CD14-positive monocyte (primary cell): ENCODE results near the gene MICAL2. TPM values are rescaled to one million over a fixed set of nuclear protein-coding genes. Genes with fewer than 3 reads are reported as not detected.

ENCODE experiments used
- DNase-seq, 3 donors: peaks; one replicate each; pipeline ENCODE4 v3.0.0-alpha.2; 2011 to 2022
- H2AFZ ChIP-seq: 2 replicates; pipeline ENCODE4 v1.6.0; 2012; ENCODE audit warnings: mild to moderate bottlenecking, low read depth, low read length, inconsistent platforms; ENCODE audit not compliant: insufficient read depth, poor library complexity, severe bottlenecking
- H3K27ac ChIP-seq, 2 donors: 1 replicate in 1 of 2; 2 replicates in 1 of 2; pipeline ENCODE4 v1.5.1; 2012 to 2013; ENCODE audit warnings: low read length in 2 of 2, control low read depth in 1 of 2, inconsistent platforms in 1 of 2, low read depth in 1 of 2, mild to moderate bottlenecking in 1 of 2
- H3K27me3 ChIP-seq, 2 donors: one replicate each; pipeline versions ENCODE4 v1.6.0 to v1.6.1; 2011 to 2013; ENCODE audit warnings: low read length in 2 of 2; ENCODE audit not compliant: control insufficient read depth in 2 of 2, insufficient read depth in 2 of 2
- H3K36me3 ChIP-seq, 2 donors: replicated peaks in 1 of 2; 1 replicate in 1 of 2; 2 replicates in 1 of 2; pipeline versions ENCODE4 v1.5.1 to v1.6.1; 2012 to 2013; ENCODE audit warnings: low read length in 2 of 2, control low read depth in 1 of 2, inconsistent platforms in 1 of 2, mild to moderate bottlenecking in 1 of 2; ENCODE audit not compliant: insufficient read depth in 2 of 2, control insufficient read depth in 1 of 2
- H3K4me1 ChIP-seq, 2 donors: 1 replicate in 1 of 2; 2 replicates in 1 of 2; pipeline versions ENCODE4 v1.5.1 to v1.6.1; 2012 to 2013; ENCODE audit warnings: low read length in 2 of 2, control low read depth in 1 of 2, inconsistent platforms in 1 of 2, mild to moderate bottlenecking in 1 of 2, moderate library complexity in 1 of 2; ENCODE audit not compliant: insufficient read depth in 2 of 2, control insufficient read depth in 1 of 2
- H3K4me2 ChIP-seq: replicated peaks from 2 replicates; pipeline ENCODE3; 2012; ENCODE audit warnings: low read length, moderate library complexity, mild to moderate bottlenecking; ENCODE audit not compliant: poor library complexity, severe bottlenecking; ENCODE audit errors: extremely low read depth
- H3K4me3 ChIP-seq, 3 experiments: fragments of 200-600 bp in 1 of 3; sonication (generic) in 1 of 3; replicated peaks in 1 of 3; 1 replicate in 2 of 3; 2 replicates in 1 of 3; pipeline ENCODE4 v1.5.1; 2011 to 2013; ENCODE audit warnings: low read length in 3 of 3, mild to moderate bottlenecking in 3 of 3, control low read depth in 2 of 3, low read depth in 2 of 3, inconsistent platforms in 1 of 3, moderate library complexity in 1 of 3
- H3K79me2 ChIP-seq: 2 replicates; pipeline ENCODE4 v1.6.0; 2012; ENCODE audit warnings: mild to moderate bottlenecking, control low read depth, inconsistent platforms, low read length, moderate library complexity; ENCODE audit not compliant: insufficient read depth
- H3K9ac ChIP-seq: 2 replicates; pipeline ENCODE4 v1.6.0; 2017; ENCODE audit warnings: low read length, mild to moderate bottlenecking; ENCODE audit not compliant: insufficient read depth, poor library complexity, severe bottlenecking
- H3K9me3 ChIP-seq, 2 donors: replicated peaks in 1 of 2; 1 replicate in 1 of 2; 2 replicates in 1 of 2; pipeline versions ENCODE4 v1.5.1 to v1.6.1; 2012 to 2013; ENCODE audit warnings: low read length in 2 of 2, control low read depth in 1 of 2; ENCODE audit not compliant: control insufficient read depth in 1 of 2, insufficient read depth in 1 of 2
- H4K20me1 ChIP-seq: 2 replicates; pipeline ENCODE4 v1.6.0; 2012; ENCODE audit warnings: mild to moderate bottlenecking, low read length, control low read depth, moderate library complexity; ENCODE audit not compliant: insufficient read depth
- H3K27ac Mint-ChIP-seq, 7 donors: one replicate each; pipeline ENCODE4 v1.8.0; 2020; ENCODE audit warnings: mild to moderate bottlenecking in 7 of 7, mixed read lengths in 7 of 7, moderate library complexity in 6 of 7, inconsistent platforms in 2 of 7
- H3K27me3 Mint-ChIP-seq, 3 donors: one replicate each; pipeline ENCODE4 v1.8.0; 2021 to 2022; ENCODE audit warnings: low read depth in 3 of 3, mild to moderate bottlenecking in 3 of 3, mixed read lengths in 3 of 3, moderate library complexity in 3 of 3, inconsistent platforms in 1 of 3
- H3K36me3 Mint-ChIP-seq, 2 donors: one replicate each; pipeline ENCODE4 v1.8.0; 2020; ENCODE audit warnings: mixed read lengths in 2 of 2, inconsistent platforms in 1 of 2, mild to moderate bottlenecking in 1 of 2
- H3K4me1 Mint-ChIP-seq: one replicate; pipeline ENCODE4 v1.8.0; 2020; ENCODE audit warnings: mild to moderate bottlenecking, mixed read lengths
- H3K4me3 Mint-ChIP-seq, 2 donors: one replicate each; pipeline ENCODE4 v1.8.0; 2020; ENCODE audit warnings: mild to moderate bottlenecking in 2 of 2, mixed read lengths in 2 of 2, moderate library complexity in 1 of 2
- H3K9me3 Mint-ChIP-seq, 7 donors: one replicate each; pipeline ENCODE4 v1.8.0; 2020 to 2022; ENCODE audit warnings: mixed read lengths in 7 of 7, mild to moderate bottlenecking in 6 of 7, moderate library complexity in 6 of 7, inconsistent platforms in 2 of 7
- CTCF ChIP-seq: fragments of 200-600 bp; IDR thresholded peaks from one replicate; pipeline ENCODE4 v1.8.0; 2022; ENCODE audit warnings: antibody characterized with exemption, mild to moderate bottlenecking
- WGBS: methylation state at CpG from one replicate; pipeline ENCODE4 v1.1.5; 2013; ENCODE audit warnings: missing lambda C conversion rate; ENCODE audit not compliant: insufficient coverage; 5-methylcytosine and 5-hydroxymethylcytosine counted together
- intact Hi-C, 2 donors: fragments of 100-400 bp; cut with micrococcal nuclease; formaldehyde crosslinking; loops; one replicate each; pipeline versions ENCODE4 v1.15.0 to v1.15.1; 2023
- polyA plus RNA-seq, 3 donors: library from polyadenylated mRNA; depleted of rRNA in 1 of 3; unstranded in 2 of 3; stranded (reverse) in 1 of 3; fragments of 300-500 nt in 2 of 3; fragments of >200 nt in 1 of 3; fragmentation: Illumina TruSeq in 2 of 3; gene quantifications; 1 replicate in 2 of 3; 2 replicates in 1 of 3; pipeline ENCODE4 v1.2.3, GENCODE V29; 2012 to 2021

MICAL2 gene
- polyA plus RNA-seq, 3 donors = 39.8 to 72.5 (median 44.0) TPM

DNA sequence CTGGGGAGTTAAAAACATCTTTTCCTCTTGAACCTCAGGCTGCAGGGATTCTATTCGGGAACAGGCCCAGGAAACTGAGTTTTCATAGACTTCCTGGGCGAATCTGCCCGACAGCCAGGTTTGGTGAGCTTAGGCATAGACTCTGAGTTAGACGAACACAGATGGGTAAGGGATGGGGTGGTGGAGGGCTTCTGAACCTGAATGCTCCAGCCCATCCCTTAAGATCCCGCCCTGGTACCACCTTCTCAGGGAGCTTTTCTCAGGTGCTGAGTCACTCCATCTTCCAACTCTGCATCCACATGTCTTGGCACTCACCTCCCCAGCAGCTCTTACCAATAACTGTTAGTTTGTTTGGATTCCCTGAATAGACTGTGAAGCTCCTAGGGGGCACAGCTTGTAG, 37.4 kb downstream of the MICAL2 start:
- H2AFZ ChIP-seq = no peak overlapping the region
- H3K9me3 ChIP-seq = no peaks in the 10 kb centered on the region
- peaks cover 5 to 38% of the 10 kb centered on the region in 2 donors for H3K36me3 ChIP-seq
- H3K9me3 Mint-ChIP-seq = no peaks in the 10 kb centered on the region
- no peak overlapping the region for H3K4me2 ChIP-seq
- DNase-seq = no peak
- WGBS = 67% methylated on average over 1 of the region's 5 CpGs
- no peak overlapping the region for H3K4me3 ChIP-seq
- intact Hi-C loops = no loop called here
- H3K79me2 ChIP-seq = peaks cover 9% of the 10 kb centered on the region
- H3K9ac ChIP-seq = no peak overlapping the region
- no peak for TF ChIP-seq CTCF
- peaks cover 0 to 19% of the 10 kb centered on the region in 2 donors for H3K4me1 ChIP-seq
- H3K27me3 Mint-ChIP-seq = peaks cover 0 to 2% (median 1%) of the 10 kb centered on the region in 3 donors
- H3K4me1 Mint-ChIP-seq = peaks cover 33% of the 10 kb centered on the region
- H3K27me3 ChIP-seq = no peaks in the 10 kb centered on the region
- peaks cover 53 to 74% of the 10 kb centered on the region in 2 donors for H3K36me3 Mint-ChIP-seq
- H3K4me3 Mint-ChIP-seq = no peak overlapping the region
- peaks cover 73% of the 10 kb centered on the region for H4K20me1 ChIP-seq
- no peak overlapping the region for H3K27ac Mint-ChIP-seq
- no peak overlapping the region for H3K27ac ChIP-seq

GRCh38 chr11:12148466-12148865, 38.1 kb downstream of the MICAL2 start:
- Mint-ChIP-seq H3K36me3 (peaks cover 56 to 74% of the 10 kb centered on the region in 2 donors), H3K27me3 (peaks cover 0 to 2% (median 1%) of the 10 kb centered on the region in 3 donors), H3K4me3 (no peak overlapping the region), H3K9me3 (no peaks in the 10 kb centered on the region), H3K27ac (no peak overlapping the region), H3K4me1 (peaks cover 35% of the 10 kb centered on the region)
- H3K79me2 ChIP-seq = peaks cover 3% of the 10 kb centered on the region
- peaks cover 69% of the 10 kb centered on the region for H4K20me1 ChIP-seq
- H3K4me2 ChIP-seq = no peak overlapping the region
- no CpG with 5 or more reads among the region's 3 CpGs for WGBS
- no peak overlapping the region for H3K4me3 ChIP-seq
- intact Hi-C loops = no loop called here
- no peak overlapping the region for H3K27ac ChIP-seq
- no peaks in the 10 kb centered on the region for H3K27me3 ChIP-seq
- peaks cover 0 to 19% of the 10 kb centered on the region in 2 donors for H3K4me1 ChIP-seq
- no peak for DNase-seq
- H3K9me3 ChIP-seq = no peaks in the 10 kb centered on the region
- H3K36me3 ChIP-seq = peaks cover 5 to 38% of the 10 kb centered on the region in 2 donors
- no peak overlapping the region for H3K9ac ChIP-seq
- TF ChIP-seq CTCF = no peak
- H2AFZ ChIP-seq = no peak overlapping the region
